Adipocyte (in vitro differentiated cells): ENCODE results near the gene OR2D3.
A peak's percentile ranks its signal among the peaks of the same experiment; 100 is the strongest.
"Not testable (repeated sequence)": the region's sequence is repeated elsewhere in the genome, so short reads cannot be mapped to it uniquely, and the experiment has no call there.

ENCODE experiments used
- DNase-seq: peaks from one replicate; pipeline ENCODE4 v3.0.0-alpha.2; 2015; ENCODE audit warnings: low read depth
- H3K27me3 ChIP-seq: replicated peaks from 2 replicates; pipeline ENCODE4 v1.7.0; 2013; ENCODE audit warnings: mild to moderate bottlenecking, low read length, moderate library complexity; ENCODE audit not compliant: control insufficient read depth, insufficient read depth
- H3K36me3 ChIP-seq: 2 replicates; pipeline ENCODE4 v1.7.0; 2013; ENCODE audit warnings: low read length, mild to moderate bottlenecking, moderate library complexity; ENCODE audit not compliant: control insufficient read depth, insufficient read depth, severe bottlenecking
- H3K4me1 ChIP-seq: 2 replicates; pipeline ENCODE4 v1.7.0; 2013; ENCODE audit warnings: mild to moderate bottlenecking, low read length, moderate library complexity; ENCODE audit not compliant: control insufficient read depth, insufficient read depth
- H3K4me3 ChIP-seq: 2 replicates; pipeline ENCODE4 v1.7.0; 2013; ENCODE audit warnings: mild to moderate bottlenecking, low read length, moderate library complexity
- H3K9ac ChIP-seq: 2 replicates; pipeline ENCODE4 v1.7.0; 2013; ENCODE audit warnings: mild to moderate bottlenecking, low read length, moderate library complexity
- H3K9me3 ChIP-seq: 2 replicates; pipeline ENCODE4 v1.7.0; 2013; ENCODE audit warnings: mild to moderate bottlenecking, low read length, moderate library complexity; ENCODE audit not compliant: control insufficient read depth

OR2D3 gene

DNA sequence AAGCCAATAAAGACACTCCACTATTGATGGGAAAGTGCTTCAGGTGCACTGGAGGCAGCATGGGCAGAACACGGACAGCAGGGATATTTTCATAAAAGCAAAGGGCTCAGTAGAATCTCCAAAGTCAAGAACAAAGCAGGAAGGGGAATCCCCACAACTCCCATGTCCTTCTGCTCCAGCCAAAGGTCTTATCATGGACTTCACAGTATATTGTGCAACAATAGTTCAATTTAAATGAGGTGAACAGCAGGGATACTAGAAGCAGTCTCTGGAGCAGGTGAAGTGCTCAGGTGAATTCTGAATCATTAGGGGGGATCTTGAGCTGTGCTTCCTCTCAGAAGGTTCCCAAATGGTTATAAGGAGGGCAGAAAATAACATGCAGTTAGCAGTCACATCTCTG lies 21.9 kb upstream of the OR2D3 start:
- no peaks in the 10 kb centered on the region for H3K9me3 ChIP-seq
- no peaks in the 10 kb centered on the region for H3K27me3 ChIP-seq
- no peaks in the 10 kb centered on the region for H3K36me3 ChIP-seq
- H3K4me1 ChIP-seq: no peaks in the 10 kb centered on the region
- H3K4me3 ChIP-seq: no peak overlapping the region
- H3K9ac ChIP-seq: no peak overlapping the region
- DNase-seq: no peak

DNA sequence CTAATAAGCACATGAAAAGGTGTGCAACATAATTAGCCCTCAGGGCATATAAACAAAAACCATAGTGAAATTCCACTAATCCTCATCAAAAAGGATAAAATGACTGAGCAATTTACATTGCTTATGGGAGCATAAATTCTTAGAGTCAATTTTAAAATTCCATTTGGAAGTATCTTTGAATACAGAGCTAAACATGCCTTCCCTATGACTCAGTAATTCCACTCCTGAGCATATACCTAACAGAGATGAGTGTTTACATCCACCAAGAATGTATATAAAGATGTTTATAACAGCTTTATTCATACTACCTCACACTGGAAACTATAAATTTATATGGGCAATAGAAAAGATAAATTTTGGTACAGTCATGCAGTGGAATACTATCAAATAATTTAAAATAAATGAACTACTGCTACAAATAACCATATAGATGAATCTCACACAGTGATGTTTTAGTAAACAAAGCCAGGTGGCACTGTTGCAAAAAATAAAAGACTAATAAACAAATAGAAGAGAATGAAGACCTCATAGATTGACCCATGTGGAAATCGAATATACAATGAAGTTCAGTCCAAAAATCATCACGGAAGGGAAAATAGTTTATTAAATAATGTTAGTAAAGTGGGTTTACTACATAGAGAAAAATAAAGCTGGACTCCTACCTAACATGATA lies 20.3 kb upstream of the OR2D3 start:
- H3K4me1 ChIP-seq: no peaks in the 10 kb centered on the region
- H3K9me3 ChIP-seq: no peaks in the 10 kb centered on the region
- no peaks in the 10 kb centered on the region for H3K27me3 ChIP-seq
- H3K36me3 ChIP-seq: no peaks in the 10 kb centered on the region
- no peak overlapping the region for H3K4me3 ChIP-seq
- no peak overlapping the region for H3K9ac ChIP-seq
- DNase-seq: no peak

DNA sequence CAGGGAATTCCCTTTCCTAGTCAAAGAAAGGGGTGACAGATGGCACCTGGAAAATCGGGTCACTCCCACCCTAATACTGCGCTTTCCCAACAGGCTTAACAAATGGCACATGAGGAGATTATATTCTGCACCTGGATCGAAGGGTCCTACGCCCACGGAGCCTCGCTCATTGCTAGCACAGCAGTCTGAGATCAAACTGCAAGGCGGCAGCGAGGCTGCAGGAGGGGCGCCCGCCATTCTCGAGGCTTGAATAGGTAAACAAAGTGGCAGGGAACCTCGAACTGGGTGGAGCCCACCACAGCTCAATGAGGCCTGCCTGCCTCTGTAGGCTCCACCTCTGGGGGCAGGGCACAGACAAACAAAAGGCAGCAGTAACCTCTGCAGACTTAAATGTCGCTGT lies 16.0 kb upstream of the OR2D3 start:
- DNase-seq, H3K4me3 ChIP-seq, H3K9me3 ChIP-seq, H3K9ac ChIP-seq, H3K4me1 ChIP-seq, H3K36me3 ChIP-seq, H3K27me3 ChIP-seq: not testable (repeated sequence)

DNA sequence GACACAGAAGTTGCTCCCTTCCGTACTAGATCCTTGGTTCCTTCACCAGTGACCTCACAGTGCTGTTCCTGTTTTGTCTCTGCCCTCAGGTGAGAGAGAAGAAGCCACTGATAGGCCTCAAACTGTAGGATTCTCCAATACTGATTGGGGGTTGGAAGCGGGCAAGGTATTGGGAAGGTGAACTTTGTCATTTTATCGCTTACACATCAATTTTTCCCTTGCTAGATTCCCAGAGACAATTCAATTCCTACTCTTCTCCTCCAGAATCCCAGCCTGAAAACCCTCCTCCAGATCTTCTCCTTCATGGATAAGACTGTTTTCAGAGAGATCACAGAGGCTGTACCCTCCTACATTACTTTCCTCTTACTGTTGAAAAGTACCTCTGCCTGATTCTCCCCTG lies 9.4 kb upstream of the OR2D3 start:
- no peaks in the 10 kb centered on the region for H3K4me1 ChIP-seq
- H3K9me3 ChIP-seq: no peaks in the 10 kb centered on the region
- H3K9ac ChIP-seq: no peak overlapping the region
- no peaks in the 10 kb centered on the region for H3K36me3 ChIP-seq
- H3K27me3 ChIP-seq: no peaks in the 10 kb centered on the region
- no peak for DNase-seq
- H3K4me3 ChIP-seq: no peak overlapping the region

DNA sequence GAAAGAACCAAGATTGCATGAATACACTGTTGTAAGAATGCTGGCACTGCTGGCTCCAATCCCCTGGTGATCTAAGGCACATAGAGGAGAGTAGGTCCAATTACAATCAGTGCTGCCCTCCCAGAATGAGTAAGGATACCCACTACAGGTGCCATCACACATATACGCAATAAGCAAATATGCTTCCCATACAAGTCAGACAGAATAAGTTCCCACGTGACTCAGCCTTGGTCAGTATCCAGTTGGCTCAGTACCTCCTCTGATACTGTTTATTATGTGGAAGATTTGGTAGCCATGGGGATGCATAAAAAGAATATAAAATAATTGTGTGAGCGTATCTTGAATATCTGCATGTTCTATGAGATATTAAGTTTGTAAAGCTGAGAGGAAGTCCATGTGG lies 8.9 kb upstream of the OR2D3 start:
- no peak for DNase-seq
- Histone ChIP-seq H3K9me3 (no peaks in the 10 kb centered on the region), H3K27me3 (no peaks in the 10 kb centered on the region), H3K36me3 (no peaks in the 10 kb centered on the region), H3K9ac (no peak overlapping the region), H3K4me1 (no peaks in the 10 kb centered on the region), H3K4me3 (no peak overlapping the region)

DNA sequence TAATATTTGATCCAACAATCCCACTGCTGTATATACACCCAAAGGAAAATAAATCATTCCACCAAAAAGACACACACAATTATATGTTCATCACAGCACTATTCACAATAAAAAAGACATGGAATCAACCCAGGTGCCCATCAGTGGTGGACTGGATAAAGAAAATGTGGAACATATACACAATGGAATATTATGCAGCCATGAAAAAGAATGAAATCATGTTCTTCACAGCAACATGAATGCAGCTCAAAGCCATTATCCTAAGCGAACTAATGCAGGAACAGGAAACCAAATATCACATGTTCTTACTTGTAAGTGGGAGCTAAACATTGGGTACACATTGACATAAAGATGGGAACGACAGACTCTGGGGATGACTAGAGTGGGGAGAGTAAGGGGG lies 1.1 kb upstream of the OR2D3 start:
- Histone ChIP-seq H3K9ac (no peak overlapping the region), H3K36me3 (no peaks in the 10 kb centered on the region), H3K4me3 (no peak overlapping the region), H3K4me1 (no peaks in the 10 kb centered on the region), H3K27me3 (no peaks in the 10 kb centered on the region), H3K9me3 (no peaks in the 10 kb centered on the region)
- DNase-seq: no peak

DNA sequence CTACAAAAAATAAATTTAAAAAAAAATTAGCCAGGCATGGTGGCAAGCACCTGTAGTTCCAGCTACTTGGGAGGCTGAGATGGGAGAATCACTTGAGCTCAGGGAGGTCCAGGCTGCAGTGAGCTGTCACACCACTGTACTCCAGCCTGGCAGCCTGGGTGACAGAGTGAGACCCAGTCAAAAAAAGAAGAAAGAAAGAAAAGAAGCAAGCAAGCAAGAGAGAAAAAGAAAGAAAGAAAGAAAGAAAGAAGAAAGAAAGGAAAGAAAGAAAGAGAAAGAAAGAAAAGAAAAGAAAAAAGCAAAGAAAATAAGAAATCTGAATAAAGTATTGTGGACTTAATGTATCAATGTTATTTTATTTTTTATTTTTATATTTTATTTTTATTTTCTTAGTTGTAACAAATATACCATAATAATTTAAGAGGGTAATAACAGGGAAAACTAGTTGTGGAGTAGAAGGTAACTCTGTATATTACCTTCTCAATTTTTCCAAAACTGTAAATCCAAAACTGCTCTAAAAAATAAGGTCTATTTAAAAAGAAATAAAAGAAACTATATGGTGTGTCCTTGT lies 4.3 kb downstream of the OR2D3 start:
- Histone ChIP-seq H3K4me1 (peaks cover 8% of the 10 kb centered on the region), H3K36me3 (no peaks in the 10 kb centered on the region), H3K4me3 (no peak overlapping the region), H3K9ac (no peak overlapping the region), H3K27me3 (no peaks in the 10 kb centered on the region), H3K9me3 (no peaks in the 10 kb centered on the region)
- DNase-seq: no peak

DNA sequence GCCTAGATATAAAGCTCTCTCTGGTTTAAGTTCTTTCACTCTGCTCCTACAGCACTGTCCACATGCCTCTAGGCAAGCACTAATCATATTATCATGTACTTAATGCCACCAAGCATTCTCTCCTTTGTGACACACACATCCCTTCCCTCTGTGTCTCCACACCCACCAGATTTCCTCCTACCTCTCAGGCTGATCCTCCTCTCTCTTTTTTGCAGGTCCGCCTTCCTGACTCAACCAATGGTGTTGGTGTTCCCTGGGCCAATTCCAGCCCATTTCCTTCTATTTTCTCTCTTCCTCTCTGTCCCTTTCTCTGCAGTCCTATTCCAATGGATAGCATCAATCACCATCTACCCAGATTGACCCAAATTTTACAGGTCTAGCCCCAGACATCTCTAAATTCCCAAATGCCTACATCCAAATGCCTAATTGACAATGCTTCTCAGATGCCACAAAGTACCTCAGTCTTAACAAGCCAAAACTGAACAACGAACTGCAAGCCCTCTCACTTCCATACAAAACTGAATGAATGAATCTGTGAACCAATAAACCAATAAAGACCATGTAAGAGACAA lies 4.9 kb downstream of the OR2D3 start:
- Histone ChIP-seq H3K36me3 (no peaks in the 10 kb centered on the region), H3K9ac (peak overlapping the region; percentile 83), H3K9me3 (no peaks in the 10 kb centered on the region), H3K4me1 (peaks cover 8% of the 10 kb centered on the region), H3K27me3 (no peaks in the 10 kb centered on the region), H3K4me3 (peak overlapping the region; percentile 92)
- DNase-seq: peak; percentile 18

DNA sequence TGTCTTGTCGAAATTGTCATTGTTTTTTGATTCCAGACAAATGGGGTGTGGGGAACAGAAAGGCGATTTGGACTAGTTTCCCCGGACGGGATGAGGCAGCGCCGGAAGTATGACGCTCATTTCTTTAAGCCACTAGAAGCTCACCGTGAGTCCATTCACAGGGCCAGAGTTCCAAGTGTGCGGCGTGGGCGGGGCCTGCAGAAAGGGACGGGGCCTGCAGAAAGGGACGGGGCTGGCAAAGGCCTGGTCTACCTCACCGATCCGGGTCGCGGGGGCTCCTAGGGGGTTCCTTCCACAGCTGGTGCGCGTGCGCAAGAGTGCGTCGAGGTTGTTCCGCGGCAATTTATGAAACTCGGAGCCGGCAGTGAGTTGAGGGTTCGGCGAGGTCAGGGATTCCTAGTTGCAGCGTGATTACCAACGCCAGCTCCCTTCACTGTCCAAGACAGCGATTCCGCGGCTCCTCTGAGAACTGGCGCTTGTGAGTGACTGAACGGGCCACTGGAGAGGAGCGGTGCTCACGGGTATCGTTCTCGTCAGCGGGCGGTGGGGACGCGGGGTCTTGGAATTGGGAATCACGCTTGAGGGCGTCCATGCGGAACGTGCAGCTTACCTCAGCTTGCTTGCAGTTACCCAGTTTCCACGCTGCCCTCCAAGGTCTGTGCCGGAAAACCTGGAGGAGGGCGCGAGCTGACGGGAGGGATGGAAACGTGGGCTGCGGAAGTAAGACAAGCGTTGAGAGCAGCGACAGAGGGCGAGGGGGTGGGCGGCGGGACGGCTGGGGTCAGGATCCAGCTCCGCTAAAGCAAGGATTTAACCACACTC lies 5.6 kb downstream of the OR2D3 start, which contains the start of gene ZNF215:
Gene ZNF215 (plus strand): TSS at position 219 of the 822 bp plus-strand sequence. CDS start 5,847 bp downstream, outside the sequence.
- Histone ChIP-seq H3K36me3 (no peaks in the 10 kb centered on the region), H3K9me3 (no peaks in the 10 kb centered on the region), H3K4me3 (peak within 1 kb of the TSS; percentile 92), H3K9ac (peak within 1 kb of the TSS; percentile 83), H3K4me1 (peaks cover 12% of the 10 kb centered on the region), H3K27me3 (no peaks in the 10 kb centered on the region)
- peak; percentile 92 for DNase-seq

DNA sequence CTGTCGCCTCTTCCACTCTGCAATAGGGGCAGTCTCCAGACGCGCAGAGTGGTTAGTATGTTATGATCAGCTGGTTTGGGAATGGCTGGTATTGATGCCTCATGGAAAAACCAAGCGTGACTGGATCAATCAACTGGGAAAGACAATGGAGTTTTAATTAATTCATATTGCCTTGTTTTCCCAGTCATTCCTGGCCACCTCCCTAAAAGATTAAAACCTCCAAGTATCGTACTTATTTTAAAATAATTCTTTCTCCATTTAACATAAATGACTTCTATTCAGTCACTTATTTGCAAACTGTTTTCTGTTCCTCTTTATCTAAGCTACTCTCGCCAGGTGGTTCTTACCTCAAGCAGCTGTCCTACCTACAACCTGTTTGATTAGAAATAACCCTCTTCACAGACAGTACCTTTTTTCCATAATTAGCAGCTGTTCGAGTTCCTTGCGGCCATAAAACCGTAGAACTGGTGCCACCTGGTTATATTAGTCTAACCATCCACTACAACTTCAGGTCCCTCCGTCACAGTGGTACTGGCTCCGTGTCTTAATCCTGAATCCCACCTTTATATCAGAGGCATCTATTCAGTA lies 6.3 kb downstream of the OR2D3 start:
- Histone ChIP-seq H3K36me3 (no peaks in the 10 kb centered on the region), H3K27me3 (no peaks in the 10 kb centered on the region), H3K9ac (peak overlapping the region; percentile 83), H3K4me3 (peak overlapping the region; percentile 92), H3K4me1 (peaks cover 12% of the 10 kb centered on the region), H3K9me3 (no peaks in the 10 kb centered on the region)
- DNase-seq: no peak

DNA sequence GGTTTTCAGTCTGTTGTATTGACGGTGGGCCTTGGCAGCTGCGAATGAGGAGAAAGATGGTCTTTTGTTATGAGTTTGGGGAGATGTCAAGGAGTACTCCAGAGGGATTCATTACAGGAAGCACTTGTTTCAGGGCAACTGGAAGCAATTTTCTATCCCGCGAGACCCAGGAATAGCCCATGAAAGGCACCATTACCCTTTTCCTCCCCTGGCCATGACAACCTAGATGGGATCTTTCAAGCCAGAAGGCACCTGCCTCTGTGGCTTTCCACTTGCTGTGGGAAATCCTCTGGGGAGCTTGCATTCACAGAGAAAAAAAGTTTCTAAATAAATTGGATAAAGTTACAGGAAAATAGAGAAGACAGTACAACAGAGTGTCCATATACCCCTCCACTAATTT lies 8.1 kb downstream of the OR2D3 start:
- Histone ChIP-seq H3K4me3 (no peak overlapping the region), H3K9me3 (no peaks in the 10 kb centered on the region), H3K36me3 (no peaks in the 10 kb centered on the region), H3K27me3 (no peaks in the 10 kb centered on the region), H3K4me1 (peaks cover 12% of the 10 kb centered on the region), H3K9ac (no peak overlapping the region)
- no peak for DNase-seq
